Trophoblast cell (in vitro differentiated cells and primary cell): ENCODE measurements around the gene SLC6A18.

ENCODE experiments used
- DNase-seq, 2 donors: peaks; one replicate each; pipeline ENCODE4 v3.0.0-alpha.2; 2016
- H2AFZ ChIP-seq: 2 replicates; pipeline ENCODE4 v1.6.1; 2013; ENCODE audit warnings: low read length, moderate library complexity, mild to moderate bottlenecking; ENCODE audit not compliant: insufficient read depth, poor library complexity
- H2AK5ac ChIP-seq: 2 replicates; pipeline ENCODE4 v1.6.1; 2013; ENCODE audit warnings: mild to moderate bottlenecking, low read length
- H2BK120ac ChIP-seq: 2 replicates; pipeline ENCODE4 v1.6.1; 2013; ENCODE audit warnings: low read length, mild to moderate bottlenecking, moderate library complexity; ENCODE audit not compliant: insufficient read depth, poor library complexity
- H2BK12ac ChIP-seq: 2 replicates; pipeline ENCODE4 v1.6.1; 2013; ENCODE audit warnings: mild to moderate bottlenecking, low read length, moderate library complexity
- H2BK5ac ChIP-seq: 2 replicates; pipeline ENCODE4 v1.6.1; 2013; ENCODE audit warnings: low read length, low read depth, moderate library complexity, mild to moderate bottlenecking; ENCODE audit not compliant: poor library complexity
- H3K14ac ChIP-seq: 2 replicates; pipeline ENCODE4 v1.6.1; 2013; ENCODE audit warnings: mild to moderate bottlenecking, low read length
- H3K18ac ChIP-seq: 2 replicates; pipeline ENCODE4 v1.6.1; 2013; ENCODE audit warnings: mild to moderate bottlenecking, low read length
- H3K23ac ChIP-seq: 2 replicates; pipeline ENCODE4 v1.6.1; 2013; ENCODE audit warnings: low read length
- H3K27ac ChIP-seq: 2 replicates; pipeline ENCODE4 v1.5.1; 2013; ENCODE audit warnings: low read depth, mild to moderate bottlenecking, inconsistent platforms, low read length, moderate library complexity
- H3K27me3 ChIP-seq: 2 replicates; pipeline ENCODE4 v1.6.1; 2013; ENCODE audit warnings: inconsistent platforms, mild to moderate bottlenecking, low read length, moderate library complexity; ENCODE audit not compliant: insufficient read depth
- H3K36me3 ChIP-seq, 2 experiments: 1 replicate in 1 of 2; 2 replicates in 1 of 2; pipeline ENCODE4 v1.6.1; 2013; ENCODE audit warnings: low read length in 2 of 2, mild to moderate bottlenecking in 2 of 2, moderate library complexity in 1 of 2; ENCODE audit not compliant: insufficient read depth in 2 of 2, control insufficient read depth in 1 of 2
- H3K4ac ChIP-seq: 2 replicates; pipeline ENCODE4 v1.6.1; 2013; ENCODE audit warnings: low read depth, mild to moderate bottlenecking, low read length, moderate library complexity
- H3K4me1 ChIP-seq, 2 experiments: 1 replicate in 1 of 2; 2 replicates in 1 of 2; pipeline ENCODE4 v1.6.1; 2013; ENCODE audit warnings: low read length in 2 of 2, mild to moderate bottlenecking in 2 of 2, moderate library complexity in 1 of 2; ENCODE audit not compliant: insufficient read depth in 2 of 2, control insufficient read depth in 1 of 2
- H3K4me2 ChIP-seq: 2 replicates; pipeline ENCODE4 v1.6.1; 2013; ENCODE audit warnings: inconsistent platforms, mild to moderate bottlenecking, low read length, moderate library complexity
- H3K4me3 ChIP-seq: 2 replicates; pipeline ENCODE4 v1.5.1; 2013; ENCODE audit warnings: mild to moderate bottlenecking, low read depth, low read length, inconsistent platforms
- H3K79me1 ChIP-seq: one replicate; pipeline ENCODE4 v1.6.1; 2013; ENCODE audit warnings: low read length
- H3K79me2 ChIP-seq: 2 replicates; pipeline ENCODE4 v1.6.1; 2013; ENCODE audit warnings: low read length, mild to moderate bottlenecking; ENCODE audit not compliant: control insufficient read depth, insufficient read depth, poor library complexity
- H3K9ac ChIP-seq: 2 replicates; pipeline ENCODE4 v1.6.1; 2013; ENCODE audit warnings: mild to moderate bottlenecking, low read length
- H3K9me3 ChIP-seq: 2 replicates; pipeline ENCODE4 v1.6.1; 2013; ENCODE audit warnings: low read depth, mild to moderate bottlenecking, control low read depth, inconsistent platforms, low read length; ENCODE audit not compliant: insufficient read depth
- H4K12ac ChIP-seq: 2 replicates; pipeline ENCODE4 v1.6.1; 2013; ENCODE audit warnings: low read depth, mild to moderate bottlenecking, low read length, moderate library complexity
- H4K8ac ChIP-seq: 2 replicates; pipeline ENCODE4 v1.6.1; 2013; ENCODE audit warnings: low read depth, mild to moderate bottlenecking, low read length, moderate library complexity
- H4K91ac ChIP-seq: one replicate; pipeline ENCODE4 v1.6.1; 2013; ENCODE audit warnings: low read depth, mild to moderate bottlenecking, low read length, moderate library complexity
- WGBS: extraction: QIAGEN DNeasy Blood & Tissue Kit; methylation state at CpG from one replicate; pipeline ENCODE4 v1.1.7; 2013; ENCODE audit warnings: missing lambda C conversion rate; ENCODE audit not compliant: insufficient read length, insufficient coverage; ENCODE audit errors: extremely low coverage; 5-methylcytosine and 5-hydroxymethylcytosine counted together

Gene SLC6A18

DNA sequence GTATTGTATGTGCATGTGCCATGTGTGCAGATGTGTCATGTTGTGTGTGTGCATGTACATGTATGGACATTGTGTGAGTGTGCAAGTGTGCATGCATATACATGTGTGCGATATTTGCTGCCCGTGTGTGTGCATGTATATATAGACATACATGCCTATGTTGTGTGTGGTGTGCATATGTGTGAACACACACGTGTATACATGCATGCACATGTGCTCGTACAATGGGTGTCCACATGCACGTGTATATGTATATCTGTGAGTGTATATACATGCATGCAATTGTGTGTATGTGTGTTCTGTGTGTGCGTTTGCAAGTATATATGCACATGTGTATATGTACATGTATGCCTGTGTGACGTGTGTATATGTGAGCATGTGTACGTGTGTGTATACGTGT lies 3.0 kb upstream of the SLC6A18 start:
- no peak overlapping the region for H3K4ac ChIP-seq
- H3K79me2 ChIP-seq = no peaks in the 10 kb centered on the region
- H2BK5ac ChIP-seq = no peak overlapping the region
- H3K4me1 ChIP-seq = no peaks in the 10 kb centered on the region
- no peaks in the 10 kb centered on the region for H3K27me3 ChIP-seq
- no peak overlapping the region for H4K91ac ChIP-seq
- H3K14ac ChIP-seq = no peak overlapping the region
- H3K79me1 ChIP-seq = no peaks in the 10 kb centered on the region
- no peaks in the 10 kb centered on the region for H3K36me3 ChIP-seq
- H3K18ac ChIP-seq = no peak overlapping the region
- WGBS = no CpG with 5 or more reads among the region's 9 CpGs
- H3K9ac ChIP-seq = peak overlapping the region; percentile 35
- no peak overlapping the region for H2AK5ac ChIP-seq
- no peak overlapping the region for H2BK120ac ChIP-seq
- peaks cover 9% of the 10 kb centered on the region for H3K9me3 ChIP-seq
- H2AFZ ChIP-seq = no peak overlapping the region
- H3K4me2 ChIP-seq = no peak overlapping the region
- H3K4me3 ChIP-seq = no peak overlapping the region
- no peak overlapping the region for H4K12ac ChIP-seq
- H4K8ac ChIP-seq = no peak overlapping the region
- no peak for DNase-seq
- H2BK12ac ChIP-seq = no peak overlapping the region
- no peak overlapping the region for H3K23ac ChIP-seq
- H3K27ac ChIP-seq = no peak overlapping the region

DNA sequence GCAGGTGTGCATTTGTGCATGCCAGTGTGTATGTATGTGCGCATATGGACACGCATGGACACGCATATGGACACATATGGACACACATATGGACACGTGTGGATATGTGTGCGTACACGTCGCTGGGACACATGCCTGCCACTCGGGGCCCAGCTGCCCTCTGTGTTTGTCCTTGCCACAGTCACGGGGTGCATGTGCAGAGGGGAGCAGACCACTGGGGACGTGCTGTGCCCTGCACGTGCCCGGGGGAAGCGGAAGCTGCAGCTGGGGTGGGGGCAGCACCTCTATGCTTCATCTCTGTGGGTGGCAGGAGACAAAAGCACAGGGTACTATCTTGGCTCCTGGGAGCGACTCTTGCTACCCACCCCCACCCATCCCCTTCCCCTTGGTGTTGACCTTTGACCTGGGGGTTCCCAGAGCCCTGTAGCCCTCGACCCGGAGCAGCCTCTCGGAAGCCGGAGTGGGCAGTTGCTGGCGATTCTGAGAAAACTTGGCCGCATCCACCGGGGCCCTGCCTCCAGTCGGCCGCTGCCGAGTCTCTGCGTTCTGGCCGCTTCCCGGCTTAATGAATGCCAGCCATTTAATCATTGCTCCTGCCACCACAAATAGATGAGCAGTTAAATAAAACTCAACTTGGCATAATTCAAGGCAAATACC lies 2.4 kb upstream of the SLC6A18 start:
- no peak for DNase-seq
- no peak overlapping the region for H3K14ac ChIP-seq
- no peak overlapping the region for H3K4me2 ChIP-seq
- H3K79me2 ChIP-seq = no peaks in the 10 kb centered on the region
- no peak overlapping the region for H2BK120ac ChIP-seq
- H3K4ac ChIP-seq = no peak overlapping the region
- H3K18ac ChIP-seq = no peak overlapping the region
- H3K36me3 ChIP-seq = no peaks in the 10 kb centered on the region
- no peaks in the 10 kb centered on the region for H3K79me1 ChIP-seq
- no peaks in the 10 kb centered on the region for H3K4me1 ChIP-seq
- no peak overlapping the region for H2AK5ac ChIP-seq
- no peak overlapping the region for H4K8ac ChIP-seq
- no peak overlapping the region for H3K9ac ChIP-seq
- H2BK5ac ChIP-seq = no peak overlapping the region
- H3K23ac ChIP-seq = no peak overlapping the region
- H4K91ac ChIP-seq = no peak overlapping the region
- no peak overlapping the region for H3K27ac ChIP-seq
- no CpG with 5 or more reads among the region's 27 CpGs for WGBS
- H3K27me3 ChIP-seq = no peaks in the 10 kb centered on the region
- peak overlapping the region; percentile 42 for H3K4me3 ChIP-seq
- H2AFZ ChIP-seq = no peak overlapping the region
- H3K9me3 ChIP-seq = peaks cover 9% of the 10 kb centered on the region
- H2BK12ac ChIP-seq = no peak overlapping the region
- no peak overlapping the region for H4K12ac ChIP-seq

DNA sequence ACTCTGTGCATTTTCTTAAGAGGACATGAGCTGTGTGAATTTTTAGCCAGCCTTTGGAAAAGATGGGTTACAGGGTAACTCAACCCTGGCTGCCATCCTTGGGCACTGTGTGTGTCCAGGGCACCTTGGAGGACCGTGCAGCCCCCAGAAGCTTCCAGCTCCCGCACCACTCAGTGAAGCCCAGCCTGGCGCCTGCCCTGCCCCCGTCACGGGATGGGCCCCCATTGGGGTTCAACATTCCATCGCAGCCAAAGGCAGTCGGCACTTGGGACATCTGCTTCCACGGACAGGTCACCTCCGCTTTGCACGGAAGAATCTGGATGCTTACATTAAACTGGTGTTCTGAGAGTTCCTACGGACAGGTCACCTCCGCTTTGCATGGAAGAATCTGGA lies 1.9 kb upstream of the SLC6A18 start:
- Histone ChIP-seq H3K4me2 (no peak overlapping the region), H3K9ac (no peak overlapping the region), H4K91ac (no peak overlapping the region), H2BK5ac (no peak overlapping the region), H3K36me3 (no peaks in the 10 kb centered on the region), H3K4me3 (no peak overlapping the region), H2BK120ac (no peak overlapping the region), H3K79me1 (no peaks in the 10 kb centered on the region), H3K9me3 (peaks cover 9% of the 10 kb centered on the region), H3K23ac (no peak overlapping the region), H2AK5ac (no peak overlapping the region), H4K8ac (no peak overlapping the region), H3K14ac (no peak overlapping the region), H3K27ac (no peak overlapping the region), H2BK12ac (no peak overlapping the region), H2AFZ (no peak overlapping the region), H4K12ac (no peak overlapping the region), H3K4me1 (no peaks in the 10 kb centered on the region), H3K18ac (no peak overlapping the region), H3K79me2 (no peaks in the 10 kb centered on the region), H3K4ac (no peak overlapping the region), H3K27me3 (no peaks in the 10 kb centered on the region)
- no CpG with 5 or more reads among the region's 12 CpGs for WGBS
- DNase-seq = no peak

DNA sequence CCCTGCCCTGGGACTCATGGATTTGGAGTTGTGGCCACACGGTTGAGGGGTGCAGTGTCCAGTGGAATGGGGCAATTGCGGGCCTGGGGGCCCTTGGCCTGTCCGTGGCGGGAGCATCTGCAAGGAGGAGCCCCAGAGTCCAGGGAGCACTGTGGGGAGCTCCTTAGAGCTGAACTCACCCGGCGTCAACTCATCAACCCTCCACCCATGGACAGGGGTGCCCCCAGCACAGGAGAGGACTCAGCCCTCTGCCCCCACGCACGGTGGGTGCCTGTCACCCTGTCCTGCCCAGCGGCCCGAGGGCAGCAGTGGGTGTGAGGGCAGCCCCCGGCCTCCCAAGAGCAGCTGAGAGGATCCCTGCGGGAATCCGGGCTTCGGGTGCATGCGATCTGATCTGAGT lies 550 bp upstream of the SLC6A18 start:
- Histone ChIP-seq H4K12ac (no peak overlapping the region), H2BK12ac (no peak overlapping the region), H3K4me3 (no peak overlapping the region), H3K23ac (no peak overlapping the region), H2AFZ (no peak overlapping the region), H2AK5ac (no peak overlapping the region), H3K79me2 (no peaks in the 10 kb centered on the region), H3K9me3 (peaks cover 11% of the 10 kb centered on the region), H3K4ac (no peak overlapping the region), H2BK120ac (no peak overlapping the region), H3K18ac (no peak overlapping the region), H2BK5ac (no peak overlapping the region), H3K27ac (no peak overlapping the region), H3K14ac (no peak overlapping the region), H3K27me3 (no peaks in the 10 kb centered on the region), H3K9ac (no peak overlapping the region), H3K36me3 (no peaks in the 10 kb centered on the region), H4K8ac (no peak overlapping the region), H3K79me1 (no peaks in the 10 kb centered on the region), H3K4me1 (no peaks in the 10 kb centered on the region), H4K91ac (no peak overlapping the region), H3K4me2 (no peak overlapping the region)
- no CpG with 5 or more reads among the region's 15 CpGs for WGBS
- no peak for DNase-seq
